OCI-LY3 (cell line): ENCODE measurements around the gene TAF4.

Source experiments
- CTCF ChIP-seq: fragments of 200-600, 300-600 bp; sonication (generic); IDR thresholded peaks from 2 replicates; pipeline ENCODE4 v1.5.1; 2014; ENCODE audit warnings: antibody characterized with exemption, low read length, low read depth
- EZH2phosphoT487 ChIP-seq: fragments of 200-600 bp; shearing (Covaris generic); IDR thresholded peaks from 2 replicates; pipeline ENCODE4 v1.6.1; 2018; ENCODE audit warnings: antibody characterized with exemption, mixed run types, low read depth

DNA sequence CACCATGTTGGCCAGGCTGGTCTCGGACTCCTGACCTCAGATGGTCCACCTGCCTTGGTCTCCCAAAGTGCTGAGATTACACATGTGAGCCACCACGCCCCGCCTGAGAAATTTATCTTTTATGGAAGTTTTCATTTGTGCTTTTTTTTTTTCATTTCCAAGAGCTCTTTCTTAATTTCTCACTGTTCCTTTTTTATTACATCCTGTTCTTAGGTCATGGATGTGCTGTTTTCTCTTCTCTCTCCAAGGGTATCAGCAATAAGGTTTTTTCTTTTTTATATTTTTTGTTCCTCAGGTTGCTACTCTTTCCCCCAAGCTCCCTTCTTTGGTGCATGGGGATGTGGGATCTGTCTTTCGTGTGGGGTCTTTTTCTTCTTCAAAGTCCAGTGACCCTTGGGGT is 35.4 kb upstream of the TAF4 start:
- no peak for TF ChIP-seq CTCF
- no peak for TF ChIP-seq EZH2phosphoT487
